Fibroblast of pulmonary artery (primary cell): Measurements from ENCODE around the gene TTLL11.

Source experiments
- DNase-seq: peaks from one replicate; pipeline ENCODE4 v3.0.0-alpha.2; 2010; ENCODE audit warnings: low read depth
- H3K4me3 ChIP-seq: replicated peaks from 2 replicates; pipeline ENCODE4 v1.5.1; 2011; ENCODE audit warnings: low read depth, mild to moderate bottlenecking, control low read depth, low read length, moderate library complexity
- CTCF ChIP-seq: IDR thresholded peaks from 2 replicates; pipeline ENCODE4 v1.5.1; 2011; ENCODE audit warnings: mild to moderate bottlenecking, control low read depth, low read length, inconsistent platforms; ENCODE audit errors: missing control alignments

TTLL11 gene

GRCh38 chr9:121974421-121974820 is 118.7 kb downstream of the TTLL11 start:
- no peak for DNase-seq
- no peak overlapping the region for H3K4me3 ChIP-seq
- TF ChIP-seq CTCF, result no peak

GRCh38 chr9:121972501-121972981 is 120.6 kb downstream of the TTLL11 start:
- no peak for TF ChIP-seq CTCF
- H3K4me3 ChIP-seq, result no peak overlapping the region
- peak; percentile 51 for DNase-seq

DNA sequence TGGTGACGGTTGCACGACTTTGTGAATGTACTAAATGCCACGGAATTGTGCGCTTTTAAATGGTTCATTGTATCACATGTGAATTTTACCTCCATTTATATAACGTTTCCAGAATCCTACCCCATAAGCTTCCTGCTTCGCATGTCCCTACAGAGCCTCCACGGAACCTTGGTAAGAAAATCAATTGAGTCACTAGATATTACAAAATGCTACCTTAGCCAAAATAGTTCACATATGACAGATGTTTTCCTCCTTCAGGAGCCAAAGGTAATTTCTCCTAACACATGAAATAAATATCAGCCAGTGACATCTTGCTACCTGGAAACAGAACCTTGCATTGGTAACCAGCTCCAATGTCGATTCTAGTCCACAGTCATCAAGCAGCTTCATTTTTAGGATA is 125.1 kb downstream of the TTLL11 start:
- no peak overlapping the region for H3K4me3 ChIP-seq
- TF ChIP-seq CTCF, result no peak
- no peak for DNase-seq

GRCh38 chr9:121966706-121967105 is 126.4 kb downstream of the TTLL11 start:
- no peak for DNase-seq
- H3K4me3 ChIP-seq, result no peak overlapping the region
- no peak for TF ChIP-seq CTCF

DNA sequence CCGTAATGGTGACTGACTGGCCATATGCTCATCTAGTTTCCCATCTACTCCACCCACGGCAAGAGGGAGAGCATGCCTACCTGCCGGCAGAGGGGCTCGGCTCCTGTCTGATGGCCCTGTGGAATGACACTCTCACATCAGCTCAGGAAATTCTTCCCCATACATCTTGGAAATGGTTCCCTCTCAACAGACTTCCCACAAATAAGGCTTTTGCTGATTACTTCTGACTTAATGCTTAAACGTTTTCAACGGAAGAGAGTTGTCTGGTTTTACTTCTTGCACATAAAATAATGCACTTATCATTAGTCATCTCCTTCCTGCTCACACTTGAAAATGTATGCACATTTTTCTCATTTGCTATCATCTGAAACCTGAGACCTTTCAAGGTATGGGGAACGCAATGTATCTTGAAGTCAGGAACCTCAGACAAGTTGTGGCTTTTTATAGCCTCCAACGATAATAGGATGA is 129.5 kb downstream of the TTLL11 start:
- no peak for TF ChIP-seq CTCF
- peak; percentile 55 for DNase-seq
- H3K4me3 ChIP-seq, result no peak overlapping the region

DNA sequence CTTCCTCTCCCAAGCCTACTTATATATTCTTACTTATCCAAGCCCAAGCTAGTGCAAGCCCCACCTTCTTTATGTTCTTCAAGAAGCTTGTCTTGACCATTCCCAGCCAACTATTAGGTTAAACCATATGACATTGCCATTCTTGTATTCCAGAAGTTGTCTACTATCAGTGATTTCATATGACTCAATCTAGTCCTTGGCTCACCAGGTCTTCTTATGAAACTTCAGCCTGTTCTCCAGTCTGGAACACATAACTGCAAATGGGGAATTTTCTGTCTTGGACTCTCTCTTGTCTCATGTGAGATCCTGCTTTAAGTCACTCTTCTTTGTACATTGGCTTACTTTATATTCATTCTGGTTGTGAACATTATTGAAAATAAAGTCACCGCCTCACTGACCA is 130.7 kb downstream of the TTLL11 start:
- no peak for TF ChIP-seq CTCF
- no peak overlapping the region for H3K4me3 ChIP-seq
- peak; percentile 36 for DNase-seq

- no peak overlapping the region for H3K4me3 ChIP-seq
- TF ChIP-seq CTCF, result no peak
Measured at GRCh38 chr9:121960665-121961064, 132.4 kb downstream of the TTLL11 start.

More at GRCh38 chr9:121960665-121961064, 132.4 kb downstream of the TTLL11 start:
- no peak for DNase-seq
